Endometrial microvascular endothelial cells (primary cell): Measurements from ENCODE around the gene TAS2R1. TPM values are rescaled to one million over a fixed set of nuclear protein-coding genes. Genes with fewer than 3 reads are reported as not detected.
"Not testable (repeated sequence)": the region's sequence is repeated elsewhere in the genome, so short reads cannot be mapped to it uniquely, and the experiment has no call there.

Source experiments
- in situ Hi-C: cut with HindIII; loops from 2 replicates; pipeline ENCODE4 v1.10.0; 2017; ENCODE audit warnings: low sequenced_read_pairs, low pct_unique_long_range_greater_than_20kb; ENCODE audit errors: inconsistent ontology term
- total RNA-seq: library from RNA; depleted of rRNA; stranded (reverse); fragments of >200 nt; gene quantifications from one replicate; pipeline ENCODE4 v1.2.3, GENCODE V29; 2015; ENCODE audit errors: inconsistent ontology term

TAS2R1 gene
- total RNA-seq, 1 donor from 2014 or later = not detected

DNA sequence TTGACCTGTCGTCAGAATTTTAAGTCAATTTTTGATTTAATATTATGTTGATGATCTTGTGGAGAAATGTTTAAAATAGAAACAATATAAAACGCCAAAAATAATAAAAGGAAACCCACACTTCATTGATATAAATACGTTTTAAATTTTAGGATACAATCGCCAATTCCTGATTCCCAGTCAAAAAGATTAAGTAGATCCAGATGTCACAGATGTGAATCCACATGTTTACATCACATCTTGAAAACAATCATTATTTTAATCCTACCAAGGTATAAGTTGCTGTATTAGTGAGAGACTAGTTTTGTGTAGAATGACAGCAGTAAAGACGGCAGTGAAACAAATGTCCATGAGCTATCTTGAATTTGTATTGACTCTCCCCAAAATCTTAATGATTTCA lies 4.9 kb downstream of the TAS2R1 start:
- in situ Hi-C loops = no loop called here

DNA sequence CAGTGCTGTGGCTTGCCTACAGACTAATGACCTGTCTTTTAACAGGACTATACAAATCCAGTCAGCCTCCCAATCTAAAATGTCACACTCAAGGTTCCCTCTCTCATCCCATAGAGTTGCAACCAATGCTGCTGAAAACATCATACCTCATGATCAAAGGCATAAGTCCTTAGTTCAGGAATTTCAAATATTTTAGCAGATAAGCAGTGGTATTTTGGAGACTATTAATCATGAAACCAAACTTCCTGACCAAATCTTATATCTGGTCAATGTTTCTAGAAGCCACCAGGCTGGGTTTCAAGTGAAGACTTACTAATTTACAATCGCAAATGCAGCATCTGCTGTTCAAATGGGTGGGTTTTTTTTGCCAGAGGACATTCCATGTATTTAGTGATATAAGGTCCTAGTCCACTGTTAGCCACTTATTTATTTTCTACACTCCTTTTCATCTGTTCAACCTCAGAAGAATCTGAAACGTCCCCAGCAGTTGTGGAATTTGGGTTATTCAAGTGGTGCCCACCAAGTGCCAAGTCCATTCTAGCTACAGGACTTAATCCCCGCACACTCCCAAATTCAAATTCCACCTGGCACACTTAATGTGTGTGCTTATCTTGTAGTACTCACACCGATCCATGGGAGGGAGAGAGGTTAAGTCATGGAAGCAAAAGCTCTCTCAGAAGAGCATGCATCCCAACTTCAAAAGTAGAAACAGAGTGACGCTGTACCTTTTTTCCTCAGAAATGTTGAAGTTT lies 5.8 kb downstream of the TAS2R1 start:
- in situ Hi-C loops = no loop called here

DNA sequence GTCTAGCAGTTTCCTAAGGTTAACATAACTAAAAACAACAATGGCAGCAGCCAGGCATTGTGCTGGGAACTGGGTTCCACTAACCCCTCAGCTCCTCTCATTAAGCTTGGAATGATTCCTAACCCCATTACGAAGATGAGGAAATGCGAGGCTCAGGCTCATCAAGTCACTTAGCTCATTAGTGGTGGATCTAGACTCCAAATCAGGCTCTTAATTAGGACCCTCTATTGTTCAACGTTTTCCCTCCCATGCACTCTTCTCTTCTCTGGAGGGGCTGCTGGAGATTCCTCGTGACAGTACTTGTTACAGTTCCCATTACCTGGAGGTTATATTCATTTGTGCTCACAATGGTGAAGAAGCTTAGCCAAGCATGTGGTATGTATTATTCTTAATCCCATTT lies 6.5 kb downstream of the TAS2R1 start:
- in situ Hi-C loops = no loop called here

DNA sequence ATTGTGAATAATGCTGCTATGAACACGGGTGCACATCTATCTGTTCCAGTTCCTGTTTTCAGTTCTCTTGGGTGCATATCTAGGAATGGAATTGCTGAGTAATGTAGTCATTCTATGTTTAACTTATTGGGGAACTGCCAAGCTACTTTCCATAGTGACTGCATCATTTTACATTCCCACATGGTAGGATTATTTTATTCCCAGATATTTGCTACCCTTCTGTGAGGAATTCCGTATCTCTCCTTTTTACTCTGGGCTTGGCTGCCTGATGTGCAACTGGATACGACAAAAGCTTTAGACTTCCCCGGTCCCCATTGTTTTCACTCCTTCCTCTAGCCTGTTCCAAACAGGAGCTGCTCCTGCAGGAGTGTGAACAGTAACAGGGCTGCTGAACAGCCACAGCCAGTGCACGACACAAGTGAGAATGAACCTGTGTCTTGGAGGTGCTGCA lies 7.2 kb downstream of the TAS2R1 start:
- in situ Hi-C loops = no loop called here

DNA sequence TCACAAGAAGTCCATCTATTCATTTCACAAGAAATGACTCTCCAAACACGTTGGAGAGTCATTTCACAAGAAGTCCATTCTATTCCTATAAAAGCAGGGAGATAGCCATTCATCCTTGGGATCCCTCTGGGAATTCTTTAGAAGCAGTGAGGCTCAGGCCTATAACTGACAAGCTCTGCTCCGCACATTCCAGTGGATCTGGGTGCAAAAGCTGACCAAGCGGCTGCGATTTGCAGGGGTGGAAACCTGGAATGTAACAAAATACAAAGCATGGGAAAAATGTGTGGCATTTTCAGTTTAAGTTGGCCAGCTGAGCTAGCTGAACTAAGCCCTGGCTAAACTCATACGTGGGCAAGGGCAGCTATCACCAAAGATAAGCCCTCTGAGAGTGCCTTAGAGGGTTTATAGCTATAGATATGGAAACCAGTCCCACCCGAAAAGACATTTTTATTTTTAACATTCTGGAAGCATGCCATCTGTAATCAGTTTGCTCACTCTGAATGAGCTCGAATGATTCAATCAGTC lies 8.7 kb downstream of the TAS2R1 start:
- in situ Hi-C loops = no loop called here

DNA sequence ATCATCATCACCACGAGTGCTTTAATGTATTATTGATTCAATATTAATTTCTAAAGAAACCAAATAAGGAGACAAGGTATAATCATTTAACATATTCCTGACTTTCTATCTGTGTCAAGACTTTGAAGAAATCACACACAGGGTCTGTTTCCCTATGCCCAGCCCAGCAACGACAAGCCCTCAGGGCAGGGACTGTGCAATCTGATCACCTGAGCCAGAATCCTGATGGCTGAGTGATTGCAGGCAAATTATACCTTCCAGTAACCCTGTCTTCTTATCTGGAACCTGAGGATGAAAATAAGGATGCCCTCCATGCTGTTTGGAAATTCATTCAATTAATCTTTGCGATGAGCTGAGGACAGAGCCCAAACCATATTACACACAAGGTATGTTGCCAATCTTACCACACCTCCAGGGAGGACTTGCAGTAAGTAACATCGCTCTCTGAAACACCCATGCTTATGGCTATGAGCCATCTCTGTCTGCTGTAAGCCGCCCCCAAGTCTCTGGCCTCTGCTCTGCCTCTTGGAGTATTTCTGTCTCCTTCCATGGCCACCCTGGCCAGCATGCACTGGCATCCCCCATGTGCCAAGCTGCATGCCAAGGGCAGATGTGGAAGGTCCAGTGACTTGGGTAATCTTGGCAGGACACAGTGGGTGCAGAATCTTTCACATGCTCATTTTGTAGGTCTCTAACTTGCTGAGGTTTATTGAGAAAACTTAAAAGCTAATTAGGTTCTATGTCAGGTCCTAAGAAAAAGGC lies 10.6 kb downstream of the TAS2R1 start:
- in situ Hi-C loops = no loop called here

DNA sequence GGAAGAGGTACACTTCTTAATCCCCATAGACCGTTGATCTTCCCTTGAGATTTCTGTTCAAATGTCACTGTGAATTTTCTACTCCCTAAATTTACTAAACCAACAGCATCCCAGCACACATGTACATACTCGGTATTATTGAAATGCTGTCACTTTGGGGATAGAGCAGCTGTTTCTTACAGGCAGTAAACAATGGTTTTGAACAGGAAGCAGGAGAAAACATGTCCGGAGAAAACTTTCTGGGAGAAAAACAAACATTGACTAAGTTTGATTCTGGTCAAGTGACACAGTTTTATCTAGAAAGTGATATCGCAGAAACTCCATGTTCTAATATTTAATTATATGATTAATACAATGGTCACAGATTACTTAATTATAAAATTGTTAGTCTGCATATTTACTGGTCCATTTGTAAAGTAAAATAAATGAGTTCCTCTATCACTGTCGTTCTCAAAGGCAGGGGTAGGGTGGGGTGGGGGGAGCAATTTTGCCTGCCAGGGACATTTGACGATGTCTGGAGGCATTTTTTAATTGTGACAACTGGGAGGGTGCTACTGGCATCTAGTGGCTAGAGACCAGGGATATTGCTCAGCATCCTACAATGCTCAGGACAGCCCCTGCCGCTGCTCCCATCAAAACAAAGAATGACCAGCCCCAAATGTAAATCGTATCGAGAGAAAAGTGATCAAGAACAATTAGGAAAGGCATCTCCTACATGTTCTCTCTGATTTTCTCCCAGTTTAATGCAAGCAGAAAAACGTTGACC lies 12.2 kb downstream of the TAS2R1 start:
- in situ Hi-C loops = no loop called here

DNA sequence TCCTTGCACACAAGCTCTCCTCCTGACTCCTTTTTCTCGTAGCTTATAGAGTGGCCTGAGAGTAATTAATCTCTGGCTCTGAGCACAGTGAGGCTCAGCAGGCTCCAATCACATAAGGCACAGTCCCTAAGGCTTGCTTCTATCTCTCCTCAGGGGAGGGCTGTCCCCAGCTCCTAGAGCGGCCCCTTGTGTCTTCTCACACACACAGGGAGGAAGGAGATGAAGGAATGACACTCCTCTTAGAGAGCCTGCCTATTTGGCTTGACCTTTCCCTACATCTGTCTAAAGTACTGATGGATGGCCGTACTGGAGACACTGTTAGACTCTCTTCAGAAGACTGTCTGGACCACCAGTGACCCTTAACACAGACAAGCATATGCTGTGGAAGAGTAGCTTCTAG lies 12.9 kb downstream of the TAS2R1 start:
- in situ Hi-C loops = no loop called here

DNA sequence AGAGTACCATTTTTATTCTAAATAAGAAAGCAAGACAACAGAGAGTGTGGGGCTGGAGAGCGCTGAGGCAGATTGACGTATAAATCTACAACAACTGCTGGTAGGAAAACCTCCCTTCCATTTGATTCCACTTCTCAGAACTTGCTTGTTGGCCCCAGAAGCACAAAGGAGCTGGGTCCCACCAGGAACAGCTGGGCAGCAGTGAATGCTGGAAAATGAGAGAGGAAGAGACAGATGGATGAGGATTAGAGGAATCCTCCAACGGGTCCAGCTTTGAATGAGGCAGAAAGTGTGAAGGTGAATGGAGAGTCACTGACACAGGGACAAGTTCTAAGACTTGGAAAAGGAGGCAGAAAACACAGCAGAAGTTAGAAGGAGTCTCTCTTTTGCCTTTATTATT lies 14.8 kb downstream of the TAS2R1 start:
- in situ Hi-C loops = no loop called here

DNA sequence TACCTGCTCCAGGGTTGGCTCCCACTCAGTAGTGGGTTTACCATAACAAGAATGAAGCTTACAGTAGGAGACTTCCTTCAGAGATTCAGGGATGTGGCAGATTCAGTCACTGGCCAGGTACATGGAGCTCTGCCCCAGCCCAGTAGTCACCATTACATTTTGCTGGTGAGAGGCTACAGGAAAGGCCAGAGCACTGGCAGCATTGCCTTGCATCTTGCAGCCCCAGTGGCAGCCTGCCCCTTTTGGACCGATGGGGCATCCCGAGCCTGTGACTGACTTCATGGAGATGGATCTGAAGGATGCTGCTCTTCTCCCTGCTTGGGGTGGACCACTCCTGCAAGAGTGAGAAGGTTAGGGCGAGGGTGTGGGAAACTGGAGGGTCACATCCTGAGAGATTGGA lies 16.8 kb downstream of the TAS2R1 start:
- in situ Hi-C loops = no loop called here

DNA sequence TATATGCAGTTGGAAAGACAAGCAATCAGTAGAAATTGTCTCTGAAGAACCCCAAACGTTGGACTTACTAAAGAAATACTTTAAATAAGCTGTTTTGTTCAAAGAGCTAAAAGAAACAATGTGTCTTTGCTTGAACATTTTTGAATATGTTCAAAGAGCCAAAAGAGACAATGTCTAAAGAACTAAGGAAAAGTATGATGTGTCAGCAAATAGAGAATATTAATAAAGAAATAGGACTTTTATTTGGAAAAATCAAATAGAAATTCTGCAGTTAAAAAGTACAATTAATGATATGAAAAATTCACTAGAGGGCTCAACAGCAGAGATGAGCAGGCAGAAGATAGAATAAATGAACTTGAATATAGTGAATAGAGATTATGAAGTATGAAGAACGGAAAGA lies 19.2 kb downstream of the TAS2R1 start:
- in situ Hi-C loops = no loop called here

DNA sequence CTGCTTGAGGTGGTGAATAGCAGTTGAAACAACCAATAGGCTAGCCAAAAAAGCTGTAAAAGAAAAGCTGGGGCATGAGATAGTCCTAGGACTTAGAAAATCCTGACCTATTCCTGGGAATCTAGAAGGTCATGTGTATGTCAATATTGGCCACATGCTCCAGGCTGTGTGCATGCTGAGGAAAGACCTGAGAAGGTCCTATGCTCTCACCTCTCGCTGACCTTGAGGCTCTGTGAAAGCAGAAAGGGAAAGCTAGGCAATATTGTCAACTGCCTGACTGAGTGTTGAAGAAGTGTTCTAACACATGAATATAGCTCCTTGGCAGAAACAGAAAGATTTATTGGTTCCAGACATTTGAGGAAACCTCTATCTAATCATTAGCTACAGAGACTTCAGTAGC lies 19.8 kb downstream of the TAS2R1 start:
- in situ Hi-C loops = no loop called here

DNA sequence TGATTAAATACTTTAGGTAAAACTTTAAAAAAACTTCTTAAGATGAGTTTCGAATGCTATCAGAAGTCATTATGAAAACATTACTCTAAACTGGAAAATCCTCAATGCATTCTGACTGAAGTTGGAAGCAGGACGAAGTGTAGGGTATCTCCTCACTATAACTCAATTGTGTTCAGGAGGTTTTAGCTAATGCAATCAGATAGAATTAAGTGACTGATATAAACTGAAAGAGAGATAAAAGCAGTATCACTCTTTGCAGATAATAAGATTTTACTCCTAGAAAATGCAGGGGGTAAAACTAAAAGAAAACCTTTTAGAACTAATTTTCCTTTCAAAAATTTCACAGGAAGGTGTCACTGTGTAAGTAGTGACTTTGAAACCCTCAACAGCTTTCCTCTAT lies 22.1 kb downstream of the TAS2R1 start:
- in situ Hi-C loops = no loop called here

DNA sequence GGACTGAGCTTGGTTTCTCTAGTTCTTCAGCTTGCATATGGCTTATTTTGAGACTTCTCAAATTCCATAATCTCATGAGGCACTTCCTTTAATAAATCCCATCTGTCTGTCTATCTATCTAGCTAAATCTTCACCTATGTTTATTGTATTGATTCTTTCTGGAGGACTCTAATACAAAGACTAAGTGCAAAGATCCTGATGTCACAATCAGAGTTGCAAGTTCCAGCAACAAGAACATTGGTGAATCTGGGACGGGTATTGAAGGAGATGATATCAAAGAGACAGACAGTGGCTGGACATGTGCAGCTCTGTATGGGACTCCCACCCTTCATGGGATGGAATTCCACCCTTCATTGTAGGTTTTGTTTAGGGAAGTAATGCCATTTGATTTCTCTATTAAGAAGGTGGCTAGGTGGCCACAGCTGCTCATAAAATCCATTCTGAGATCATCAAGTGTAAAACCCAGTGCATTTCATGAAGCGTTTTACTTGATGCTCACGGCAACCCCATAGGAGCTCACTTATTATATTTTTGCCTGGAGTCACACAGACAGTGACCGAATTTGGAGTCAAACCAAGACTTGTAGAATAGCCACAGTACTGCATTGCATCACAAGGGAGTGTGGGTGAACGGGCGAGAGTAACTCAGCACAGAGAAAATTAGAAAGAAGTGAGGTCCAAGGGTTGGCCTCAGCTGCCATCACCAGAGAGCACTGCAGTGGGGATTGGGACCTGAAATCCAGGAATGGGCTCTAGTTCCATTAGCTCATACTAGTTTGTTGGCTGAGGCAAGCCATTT lies 24.9 kb downstream of the TAS2R1 start:
- in situ Hi-C loops = no loop called here

DNA sequence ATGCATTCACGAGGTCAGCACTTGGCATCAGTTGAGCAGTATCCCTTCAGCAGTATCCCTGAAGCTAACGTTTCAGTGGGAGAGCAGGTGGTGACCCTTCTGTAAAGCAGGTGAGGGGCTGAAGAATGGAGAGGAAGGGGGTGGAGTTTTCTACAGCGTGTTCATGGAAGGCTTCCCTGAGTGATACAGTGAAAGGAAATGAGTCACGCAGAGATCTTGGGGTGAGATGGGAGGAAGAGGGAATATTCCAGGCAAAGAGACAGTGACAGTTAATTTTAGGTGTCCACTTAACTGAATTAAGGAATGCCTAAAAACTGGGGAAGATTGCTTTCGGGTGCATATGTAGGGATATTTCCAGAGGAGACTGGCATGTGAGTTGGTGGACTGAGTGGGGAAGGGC lies 25.7 kb downstream of the TAS2R1 start:
- in situ Hi-C loops = no loop called here

DNA sequence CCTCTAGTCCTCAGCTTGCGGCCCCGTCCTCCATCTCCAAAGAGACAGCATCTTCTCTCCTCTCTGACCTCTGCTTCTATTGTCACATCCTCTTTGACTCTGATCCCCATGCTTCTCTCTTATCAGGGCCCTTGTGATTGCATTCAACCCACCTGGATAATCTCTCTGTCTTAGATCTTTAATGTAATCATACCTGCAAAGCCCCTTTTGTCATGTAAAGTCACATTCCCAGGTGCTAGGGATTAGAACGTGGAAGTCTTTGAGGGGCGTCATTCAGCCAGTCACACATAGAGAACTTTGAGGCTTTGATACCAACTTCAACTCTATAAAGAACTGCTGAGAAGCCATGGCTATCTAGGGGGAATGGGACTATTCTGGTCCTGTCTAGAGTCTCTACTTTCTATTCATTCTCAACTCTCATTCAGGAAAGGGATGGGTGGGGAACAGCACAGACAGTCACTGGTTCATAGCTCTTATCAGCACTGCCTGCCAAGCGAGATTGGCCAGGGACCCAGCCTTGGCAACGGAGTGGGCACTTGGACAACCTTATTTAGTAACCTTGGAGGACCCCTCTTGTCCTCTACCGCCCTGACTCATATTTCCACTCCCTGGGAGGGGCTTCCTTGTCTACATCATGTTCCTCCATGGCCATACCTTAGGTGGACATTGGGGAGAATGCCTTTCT lies 29.0 kb downstream of the TAS2R1 start:
- in situ Hi-C loops = no loop called here

DNA sequence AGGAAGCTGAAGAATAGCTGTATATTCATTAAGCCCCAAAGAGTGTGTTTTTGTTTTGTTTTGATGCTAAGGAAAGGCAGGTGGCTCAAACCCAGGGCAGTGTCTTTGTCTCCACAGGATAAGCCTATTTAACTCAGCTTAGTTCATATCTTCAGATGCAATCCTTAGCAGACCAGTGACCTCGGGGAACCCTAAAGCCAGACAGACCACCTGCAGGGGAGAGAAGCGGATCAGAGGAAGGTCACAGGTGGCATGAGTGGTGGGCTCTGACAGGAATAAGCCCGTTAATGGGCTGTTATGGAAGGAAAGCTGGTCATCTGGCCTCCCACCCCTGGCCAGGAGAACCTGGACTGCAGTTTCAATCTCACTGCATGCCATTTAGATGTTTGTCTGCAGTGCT lies 30.8 kb downstream of the TAS2R1 start:
- in situ Hi-C loops = no loop called here

DNA sequence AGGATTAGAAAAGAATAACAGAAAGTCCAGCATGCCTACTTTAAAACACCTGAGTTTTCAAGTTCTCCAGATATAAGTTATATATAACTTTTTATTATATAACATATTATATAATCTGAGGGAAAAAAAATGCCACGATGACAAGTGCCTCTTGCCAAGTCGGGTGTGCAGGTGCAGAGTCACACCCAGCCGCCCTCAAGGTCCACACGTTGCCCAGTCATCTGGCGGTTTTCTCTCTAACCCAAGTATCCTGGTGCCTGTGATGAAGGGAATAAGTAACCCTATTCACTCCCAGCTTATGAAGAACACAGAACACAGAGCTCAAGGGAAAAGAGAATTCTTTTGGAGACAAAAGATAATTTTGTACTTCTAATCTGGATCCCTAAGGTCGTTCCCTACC lies 31.8 kb downstream of the TAS2R1 start:
- in situ Hi-C loops = not testable (repeated sequence)
